Subcutaneous adipose tissue (tissue), 4 donors: Measurements from ENCODE around the gene DPH3. TPM values are rescaled to one million over a fixed set of nuclear protein-coding genes. Genes with fewer than 3 reads are reported as not detected.

Experiments used
- total RNA-seq, 4 donors: library from RNA; depleted of rRNA; stranded (reverse); fragments of >200 nt; gene quantifications; one replicate each; pipeline ENCODE4 v1.1.0, GENCODE V29; 2016
- TF ChIP-seq, protein P1 (sequence below): fragments of 450-650 bp; IDR thresholded peaks from one replicate; pipeline ENCODE4 v1.5.1; 2016; ENCODE audit warnings: low read depth, mild to moderate bottlenecking, control low read depth, antibody characterized with exemption, moderate library complexity

DPH3 gene
- total RNA-seq, 4 donors from 2014 or later = 22.0 to 68.5 (median 32.9) TPM

DNA sequence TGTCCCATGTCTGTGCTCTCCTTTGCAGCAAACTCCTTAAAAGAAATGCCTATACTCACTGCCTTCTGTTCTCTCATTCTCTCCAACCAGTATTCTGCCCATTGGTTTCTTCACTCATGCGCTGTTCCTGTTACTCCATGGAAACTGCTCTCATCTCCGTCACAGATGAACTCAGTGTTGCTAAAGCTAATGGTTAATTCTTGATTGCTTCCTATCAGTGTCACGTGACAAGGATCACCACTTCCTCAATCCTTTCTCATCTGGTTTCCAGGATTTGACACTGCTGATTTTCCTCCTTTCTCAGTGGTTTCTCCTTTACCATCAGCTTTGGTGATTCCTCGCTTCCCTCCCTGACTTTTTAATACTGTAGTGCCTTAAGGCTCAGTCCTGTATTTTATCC lies 2.6 kb downstream of the DPH3 start:
- TF ChIP-seq, protein P1, sequence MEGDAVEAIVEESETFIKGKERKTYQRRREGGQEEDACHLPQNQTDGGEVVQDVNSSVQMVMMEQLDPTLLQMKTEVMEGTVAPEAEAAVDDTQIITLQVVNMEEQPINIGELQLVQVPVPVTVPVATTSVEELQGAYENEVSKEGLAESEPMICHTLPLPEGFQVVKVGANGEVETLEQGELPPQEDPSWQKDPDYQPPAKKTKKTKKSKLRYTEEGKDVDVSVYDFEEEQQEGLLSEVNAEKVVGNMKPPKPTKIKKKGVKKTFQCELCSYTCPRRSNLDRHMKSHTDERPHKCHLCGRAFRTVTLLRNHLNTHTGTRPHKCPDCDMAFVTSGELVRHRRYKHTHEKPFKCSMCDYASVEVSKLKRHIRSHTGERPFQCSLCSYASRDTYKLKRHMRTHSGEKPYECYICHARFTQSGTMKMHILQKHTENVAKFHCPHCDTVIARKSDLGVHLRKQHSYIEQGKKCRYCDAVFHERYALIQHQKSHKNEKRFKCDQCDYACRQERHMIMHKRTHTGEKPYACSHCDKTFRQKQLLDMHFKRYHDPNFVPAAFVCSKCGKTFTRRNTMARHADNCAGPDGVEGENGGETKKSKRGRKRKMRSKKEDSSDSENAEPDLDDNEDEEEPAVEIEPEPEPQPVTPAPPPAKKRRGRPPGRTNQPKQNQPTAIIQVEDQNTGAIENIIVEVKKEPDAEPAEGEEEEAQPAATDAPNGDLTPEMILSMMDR = no peak

DNA sequence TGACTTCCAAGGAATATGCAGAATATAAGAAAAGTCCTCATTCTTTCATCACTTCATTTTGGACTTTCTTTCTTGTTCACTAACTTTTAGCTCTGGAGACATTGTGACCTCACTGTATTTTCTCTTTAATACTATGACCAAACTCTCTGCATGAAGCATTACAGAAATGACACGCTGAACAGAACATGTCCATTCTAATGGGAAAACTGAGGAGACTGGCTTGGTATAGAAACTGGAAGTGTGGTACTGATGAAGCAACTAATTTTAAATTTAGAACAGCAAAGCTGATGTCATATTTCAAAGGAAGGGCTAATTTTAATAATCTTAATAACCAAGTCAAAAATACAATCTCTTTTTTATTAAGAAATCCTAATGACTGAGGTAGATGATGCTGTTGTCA lies 4.7 kb downstream of the DPH3 start:
- TF ChIP-seq, protein P1 = no peak

GRCh38 chr3:16258866-16259265 lies 5.9 kb downstream of the DPH3 start:
- TF ChIP-seq, protein P1 = no peak

DNA sequence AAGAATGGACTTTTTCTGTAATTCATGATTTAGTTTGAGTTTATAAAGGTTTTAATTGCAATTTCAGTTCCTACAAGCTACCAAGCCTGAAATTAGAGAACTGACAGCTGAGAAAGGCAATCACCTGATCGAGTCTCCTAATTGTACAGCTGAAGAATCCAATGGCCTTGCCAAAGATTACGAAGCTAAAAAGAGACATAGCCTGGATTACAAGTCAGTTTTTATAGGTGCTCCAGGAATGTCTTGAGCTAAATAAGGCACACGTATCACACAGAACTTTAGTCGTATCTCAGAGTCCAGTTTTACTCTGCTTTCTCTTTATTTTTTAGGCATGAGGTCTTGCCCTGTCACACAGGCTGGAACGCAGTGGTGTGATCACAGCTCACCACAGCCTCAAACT lies 6.6 kb downstream of the DPH3 start:
- TF ChIP-seq, protein P1 = no peak

- TF ChIP-seq, protein P1 = no peak
These were observed 7.4 kb downstream of the DPH3 start for GRCh38 chr3:16257309-16257708.

- TF ChIP-seq, protein P1 = no peak
These were observed 9.0 kb downstream of the DPH3 start for GRCh38 chr3:16255726-16256125.

GRCh38 chr3:16255326-16255725 lies 9.4 kb downstream of the DPH3 start:
- TF ChIP-seq, protein P1 = no peak

GRCh38 chr3:16254916-16255315 lies 9.8 kb downstream of the DPH3 start:
- TF ChIP-seq, protein P1 = no peak
